Activated B cell treated with CpG ODN at 0.5 μM for 24 hours (primary cell): ENCODE results near the gene OSBPL6. TPM values are rescaled to one million over a fixed set of nuclear protein-coding genes. Genes with fewer than 3 reads are reported as not detected.

Experiments
- ATAC-seq: fragments of 200-7000 bp; cut with Tn5 transposase; one replicate; pipeline ENCODE4 v1.10.0; 2021; ENCODE audit warnings: low read depth, mild to moderate bottlenecking, moderate library complexity
- CTCF ChIA-PET: fragments of 350-600 bp; sonication (Branson Sonifier 250); formaldehyde crosslinking; loops from one replicate; lab custom pipeline; 2021; ENCODE audit warnings: antibody characterized with exemption; lab: Charles Lee
- POLR2A ChIA-PET: fragments of 350-600 bp; sonication (Branson Sonifier 250); formaldehyde crosslinking; loops from one replicate; lab custom pipeline; 2021; ENCODE audit warnings: antibody characterized with exemption; lab: Charles Lee
- DNase-seq: peaks from one replicate; pipeline ENCODE4 v3.0.0; 2022
- H3K27ac Mint-ChIP-seq: one replicate; pipeline ENCODE4 v1.8.0; 2020; ENCODE audit warnings: mixed read lengths
- H3K27me3 Mint-ChIP-seq: one replicate; pipeline ENCODE4 v1.8.0; 2021; ENCODE audit warnings: mixed read lengths
- H3K36me3 Mint-ChIP-seq: one replicate; pipeline ENCODE4 v1.8.0; 2021; ENCODE audit warnings: low read depth, mixed read lengths
- H3K4me1 Mint-ChIP-seq: one replicate; pipeline ENCODE4 v1.8.0; 2021; ENCODE audit warnings: mixed read lengths
- H3K4me3 Mint-ChIP-seq: one replicate; pipeline ENCODE4 v1.8.0; 2020; ENCODE audit warnings: mild to moderate bottlenecking, mixed read lengths
- H3K9me3 Mint-ChIP-seq: one replicate; pipeline ENCODE4 v1.8.0; 2020; ENCODE audit warnings: mixed read lengths
- CTCF ChIP-seq: fragments of 200-600 bp; IDR thresholded peaks from one replicate; pipeline ENCODE4 v1.8.0; 2022; ENCODE audit warnings: antibody characterized with exemption, mild to moderate bottlenecking
- intact Hi-C: fragments of 100-400 bp; cut with micrococcal nuclease; formaldehyde crosslinking; loops from one replicate; pipeline ENCODE4 v1.15.1; 2024
- total RNA-seq: library from RNA; stranded (reverse); gene quantifications from 2 replicates; pipeline ENCODE4 v1.2.3, GENCODE V29; 2022

Gene OSBPL6
- total RNA-seq, 1 donor from 2014 or later = not detected

- DNase-seq (no peak), ATAC-seq (no peak)
- ChIA-PET POLR2A (no interaction called here), CTCF (no interaction called here)
- TF ChIP-seq CTCF = no peak
- Mint-ChIP-seq H3K9me3 (no peaks in the 10 kb centered on the region), H3K4me3 (no peak overlapping the region), H3K4me1 (no peaks in the 10 kb centered on the region), H3K27me3 (peaks cover 10% of the 10 kb centered on the region), H3K27ac (no peak overlapping the region), H3K36me3 (no peaks in the 10 kb centered on the region)
- intact Hi-C loops = no loop called here
These were observed 104.5 kb downstream of the OSBPL6 start for GRCh38 chr2:178298785-178299212.

- ATAC-seq = no peak
- DNase-seq = no peak
- Mint-ChIP-seq H3K27me3 (peaks cover 6% of the 10 kb centered on the region), H3K4me1 (no peaks in the 10 kb centered on the region), H3K27ac (no peak overlapping the region), H3K36me3 (no peaks in the 10 kb centered on the region), H3K4me3 (no peak overlapping the region), H3K9me3 (no peaks in the 10 kb centered on the region)
- intact Hi-C loops = no loop called here
- CTCF ChIA-PET = no interaction called here
- TF ChIP-seq CTCF = no peak
- POLR2A ChIA-PET = no interaction called here
These were observed 107.4 kb downstream of the OSBPL6 start for GRCh38 chr2:178301649-178302238.

GRCh38 chr2:178304333-178304732 is 110.0 kb downstream of the OSBPL6 start:
- no peak overlapping the region for H3K27ac Mint-ChIP-seq
- no peaks in the 10 kb centered on the region for H3K36me3 Mint-ChIP-seq
- intact Hi-C loops = no loop called here
- no peak for TF ChIP-seq CTCF
- ChIA-PET CTCF (no interaction called here), POLR2A (no interaction called here)
- no peak for ATAC-seq
- no peak for DNase-seq
- no peaks in the 10 kb centered on the region for H3K4me1 Mint-ChIP-seq
- H3K9me3 Mint-ChIP-seq = no peaks in the 10 kb centered on the region
- no peak overlapping the region for H3K4me3 Mint-ChIP-seq
- H3K27me3 Mint-ChIP-seq = peaks cover 5% of the 10 kb centered on the region

- Mint-ChIP-seq H3K27me3 (peaks cover 6% of the 10 kb centered on the region), H3K4me1 (no peaks in the 10 kb centered on the region), H3K9me3 (no peaks in the 10 kb centered on the region), H3K36me3 (no peaks in the 10 kb centered on the region), H3K27ac (no peak overlapping the region), H3K4me3 (no peak overlapping the region)
- ChIA-PET CTCF (no interaction called here), POLR2A (no interaction called here)
- intact Hi-C loops = no loop called here
- TF ChIP-seq CTCF = no peak
- ATAC-seq (no peak), DNase-seq (no peak)
These were observed 112.2 kb downstream of the OSBPL6 start for GRCh38 chr2:178306352-178307073.

GRCh38 chr2:178307650-178308049 is 113.3 kb downstream of the OSBPL6 start:
- intact Hi-C loops = no loop called here

More at GRCh38 chr2:178307650-178308049, 113.3 kb downstream of the OSBPL6 start:
- no peak overlapping the region for H3K4me3 Mint-ChIP-seq
- no peak for ATAC-seq
- CTCF ChIA-PET = no interaction called here
- peaks cover 8% of the 10 kb centered on the region for H3K27me3 Mint-ChIP-seq
- no peaks in the 10 kb centered on the region for H3K36me3 Mint-ChIP-seq
- no peak for TF ChIP-seq CTCF
- H3K4me1 Mint-ChIP-seq = no peaks in the 10 kb centered on the region
- no peak for DNase-seq
- POLR2A ChIA-PET = no interaction called here
- H3K27ac Mint-ChIP-seq = no peak overlapping the region
- no peaks in the 10 kb centered on the region for H3K9me3 Mint-ChIP-seq
